DMS153 treated with DMSO at 0.1 percent for 48 hours (cell line): ENCODE results near the gene ORM1.
"Not testable (repeated sequence)": the region's sequence is repeated elsewhere in the genome, so short reads cannot be mapped to it uniquely, and the experiment has no call there.

Experiments used
- DNase-seq: peaks from one replicate; lab custom pipeline; 2025; ENCODE audit not compliant: unreplicated experiment; lab: John Stamatoyannopoulos, UW

ORM1 gene

GRCh38 chr9:114304416-114305188, 18.3 kb upstream of the ORM1 start:
- DNase-seq, result no peak

- no peak for DNase-seq
Observed at GRCh38 chr9:114307899-114308267, 15.0 kb upstream of the ORM1 start.

- DNase-seq, result no peak
Observed at GRCh38 chr9:114308361-114308950, 14.4 kb upstream of the ORM1 start.

GRCh38 chr9:114309096-114309495, 13.8 kb upstream of the ORM1 start:
- no peak for DNase-seq

- no peak for DNase-seq
Observed at GRCh38 chr9:114310471-114311450, 12.1 kb upstream of the ORM1 start.

- no peak for DNase-seq
Observed at GRCh38 chr9:114311571-114312512, 11.1 kb upstream of the ORM1 start.

GRCh38 chr9:114312513-114312875, 10.4 kb upstream of the ORM1 start:
- DNase-seq, result no peak

- DNase-seq, result no peak
Observed at GRCh38 chr9:114313186-114313585, 9.7 kb upstream of the ORM1 start.

GRCh38 chr9:114314256-114314867, 8.5 kb upstream of the ORM1 start:
- no peak for DNase-seq

GRCh38 chr9:114314881-114315722, 7.8 kb upstream of the ORM1 start:
- DNase-seq, result no peak

GRCh38 chr9:114315723-114316363, 7.1 kb upstream of the ORM1 start:
- DNase-seq, result no peak

- DNase-seq, result no peak
Observed at GRCh38 chr9:114316605-114317230, 6.2 kb upstream of the ORM1 start.

- DNase-seq, result no peak
Observed at GRCh38 chr9:114317665-114318357, 5.1 kb upstream of the ORM1 start.

- DNase-seq, result no peak
Observed at GRCh38 chr9:114318416-114318815, 4.5 kb upstream of the ORM1 start.

- DNase-seq, result no peak
Observed at GRCh38 chr9:114319147-114319546, 3.8 kb upstream of the ORM1 start.

- DNase-seq, result not testable (repeated sequence)
Observed at GRCh38 chr9:114320710-114321109, 2.2 kb upstream of the ORM1 start.

GRCh38 chr9:114321759-114322158, 1.1 kb upstream of the ORM1 start:
- DNase-seq, result no peak
